SK-N-SH (cell line): ENCODE data around the gene TBL1XR1. TPM values are rescaled to one million over a fixed set of nuclear protein-coding genes. Genes with fewer than 3 reads are reported as not detected.
A peak's percentile ranks its signal among the peaks of the same experiment; 100 is the strongest.

Experiments
- CTCF ChIA-PET: fragments of 300-600, 350-600 bp; formaldehyde crosslinking; extraction: SDS; loops from one replicate; lab custom pipeline; 2021; lab: Yijun Ruan, JAX
- POLR2A ChIA-PET: fragments of 350-600 bp; sonication (Branson Sonifier 250); formaldehyde crosslinking; extraction: SDS; loops from one replicate; lab custom pipeline; 2020; ENCODE audit warnings: antibody characterized with exemption, inconsistent platforms; lab: Yijun Ruan, JAX
- DNase-seq: peaks from one replicate; pipeline ENCODE4 v3.0.0; 2012
- H2AFZ ChIP-seq: fragments of 200-600 bp; sonication (generic); 2 replicates; pipeline ENCODE4 v1.8.1; 2016; ENCODE audit warnings: antibody characterized with exemption, mild to moderate bottlenecking, low read depth
- H3F3A ChIP-seq: fragments of 200-600 bp; sonication (generic); replicated peaks from 2 replicates; pipeline ENCODE3; 2016; ENCODE audit warnings: antibody characterized with exemption, mild to moderate bottlenecking; ENCODE audit not compliant: insufficient read depth
- H3K27ac ChIP-seq, 2 experiments: fragments of 200-500 bp in 1 of 2; fragments of 200-600 bp in 1 of 2; sonication (Bioruptor generic) in 1 of 2; sonication (generic), shearing (Covaris generic) in 1 of 2; 2 replicates each; pipeline versions ENCODE4 v1.5.1 to v1.6.1; 2014 to 2016; ENCODE audit warnings: low read depth in 2 of 2, inconsistent platforms in 1 of 2, low read length in 1 of 2, mild to moderate bottlenecking in 1 of 2, mixed read lengths in 1 of 2
- H3K27me3 ChIP-seq: fragments of 200-600 bp; sonication (generic), shearing (Covaris generic); 2 replicates; pipeline ENCODE4 v1.6.1; 2016; ENCODE audit warnings: mixed run types; ENCODE audit not compliant: insufficient read depth
- H3K36me3 ChIP-seq, 2 experiments: fragments of 200-500 bp in 1 of 2; fragments of 200-600 bp in 1 of 2; sonication (Bioruptor generic) in 1 of 2; sonication (generic) in 1 of 2; replicated peaks in 1 of 2; 2 replicates each; pipeline versions ENCODE3 to v1.5.1; 2014 to 2016; ENCODE audit warnings: low read length in 1 of 2, mild to moderate bottlenecking in 1 of 2; ENCODE audit not compliant: insufficient read depth in 2 of 2, control insufficient read depth in 1 of 2
- H3K4me1 ChIP-seq, 2 experiments: fragments of 200-500 bp in 1 of 2; fragments of 200-600 bp in 1 of 2; sonication (Bioruptor generic) in 1 of 2; sonication (generic), shearing (Covaris generic) in 1 of 2; 2 replicates each; pipeline versions ENCODE4 v1.5.1 to v1.6.1; 2014 to 2016; ENCODE audit warnings: low read depth in 1 of 2, low read length in 1 of 2, mixed run types in 1 of 2; ENCODE audit not compliant: insufficient read depth in 2 of 2, control insufficient read depth in 1 of 2
- H3K4me2 ChIP-seq: fragments of 200-600 bp; sonication (generic), shearing (Covaris generic); 2 replicates; pipeline ENCODE4 v1.6.1; 2017; ENCODE audit warnings: mixed run types
- H3K4me3 ChIP-seq, 2 experiments: fragments of 200-500 bp in 1 of 2; fragments of 200-600 bp in 1 of 2; sonication (Bioruptor generic) in 1 of 2; sonication (generic), shearing (Covaris generic) in 1 of 2; 2 replicates each; pipeline versions ENCODE4 v1.5.1 to v1.8.1; 2014 to 2016; ENCODE audit warnings: low read depth in 2 of 2, inconsistent platforms in 1 of 2, low read length in 1 of 2, mild to moderate bottlenecking in 1 of 2, mixed read lengths in 1 of 2, moderate library complexity in 1 of 2
- H3K79me2 ChIP-seq: fragments of 200-600 bp; sonication (generic); 2 replicates; pipeline ENCODE4 v1.8.1; 2017; ENCODE audit warnings: mild to moderate bottlenecking; ENCODE audit not compliant: insufficient read depth
- H3K9ac ChIP-seq: fragments of 200-600 bp; sonication (generic); 2 replicates; pipeline ENCODE4 v1.6.1; 2017; ENCODE audit warnings: mixed run types
- H3K9me2 ChIP-seq: fragments of 200-600 bp; sonication (generic); 2 replicates; pipeline ENCODE4 v1.6.1; 2017; ENCODE audit warnings: mixed run types
- H3K9me3 ChIP-seq: fragments of 200-600 bp; sonication (generic); 2 replicates; pipeline ENCODE4 v1.6.1; 2017; ENCODE audit warnings: mixed run types, mild to moderate bottlenecking, moderate library complexity
- H4K20me1 ChIP-seq: fragments of 200-600 bp; sonication (generic); 2 replicates; pipeline ENCODE4 v1.6.1; 2017; ENCODE audit warnings: mild to moderate bottlenecking, mixed run types; ENCODE audit not compliant: insufficient read depth
- ELF1 ChIP-seq: IDR thresholded peaks from 2 replicates; pipeline ENCODE4 v1.4.0; 2012
- EZH2phosphoT487 ChIP-seq: fragments of 200-600 bp; sonication (generic); IDR thresholded peaks from 2 replicates; pipeline ENCODE4 v1.6.1; 2017; ENCODE audit warnings: low read depth, mixed run types, mild to moderate bottlenecking, antibody characterized with exemption, moderate library complexity, borderline replicate concordance
- FOXJ3 ChIP-seq: sonication (generic); formaldehyde crosslinking; IDR thresholded peaks from 2 replicates; pipeline ENCODE4 v1.5.1; 2020; ENCODE audit warnings: mild to moderate bottlenecking, missing genetic modification reagents
- GABPA ChIP-seq: IDR thresholded peaks from 2 replicates; pipeline ENCODE4 v1.4.0; 2012; ENCODE audit warnings: low read depth, mild to moderate bottlenecking
- GATA2 ChIP-seq: sonication (generic); formaldehyde crosslinking; IDR thresholded peaks from 2 replicates; pipeline ENCODE4 v1.5.0; 2020; ENCODE audit warnings: mild to moderate bottlenecking, missing genetic modification reagents
- NFIC ChIP-seq: IDR thresholded peaks from 2 replicates; pipeline ENCODE4 v1.4.0; 2012; ENCODE audit warnings: borderline replicate concordance
- NRF1 ChIP-seq: IDR thresholded peaks from 2 replicates; pipeline ENCODE4 v1.6.1; 2012; ENCODE audit warnings: low read depth, mild to moderate bottlenecking, low read length
- RFX5 ChIP-seq: IDR thresholded peaks from 2 replicates; pipeline ENCODE4 v1.6.1; 2012; ENCODE audit warnings: mild to moderate bottlenecking, improper control_type of control experiment, low read length
- SMC3 ChIP-seq: IDR thresholded peaks from 2 replicates; pipeline ENCODE4 v1.6.1; 2012; ENCODE audit warnings: low read depth, low read length, improper control_type of control experiment
- WGBS: methylation state at CpG from one replicate; pipeline ENCODE4 v1.1.6; 2017; ENCODE audit warnings: low lambda C conversion rate; 5-methylcytosine and 5-hydroxymethylcytosine counted together
- polyA plus RNA-seq, 3 experiments: library from polyadenylated mRNA; depleted of rRNA; stranded (reverse); fragments of >200 nt; gene quantifications; 2 replicates each; pipeline ENCODE4 v1.2.3, GENCODE V29; 2012
- TF ChIP-seq, protein P1 (sequence below): fragments of 150-350 bp; IDR thresholded peaks from 2 replicates; pipeline ENCODE4 v1.6.1; 2016; ENCODE audit warnings: mild to moderate bottlenecking, low read depth, low read length
- TF ChIP-seq, protein P2 (sequence below): fragments of 200-600 bp; sonication (generic); IDR thresholded peaks from 2 replicates; pipeline ENCODE4 v1.6.1; 2017; ENCODE audit warnings: antibody characterized with exemption, mild to moderate bottlenecking, moderate library complexity
- TF ChIP-seq, protein P3 (sequence below): IDR thresholded peaks from 2 replicates; pipeline ENCODE4 v1.4.0; 2012; ENCODE audit warnings: low read depth, borderline replicate concordance
- TF ChIP-seq, protein P4 (sequence below): IDR thresholded peaks from 2 replicates; pipeline ENCODE4 v1.4.0; 2012; ENCODE audit warnings: low read depth, borderline replicate concordance

The TBL1XR1 gene
- polyA plus RNA-seq, 1 of the 3 experiments (the other 2 are of a cell fraction) = 20.9 TPM

DNA sequence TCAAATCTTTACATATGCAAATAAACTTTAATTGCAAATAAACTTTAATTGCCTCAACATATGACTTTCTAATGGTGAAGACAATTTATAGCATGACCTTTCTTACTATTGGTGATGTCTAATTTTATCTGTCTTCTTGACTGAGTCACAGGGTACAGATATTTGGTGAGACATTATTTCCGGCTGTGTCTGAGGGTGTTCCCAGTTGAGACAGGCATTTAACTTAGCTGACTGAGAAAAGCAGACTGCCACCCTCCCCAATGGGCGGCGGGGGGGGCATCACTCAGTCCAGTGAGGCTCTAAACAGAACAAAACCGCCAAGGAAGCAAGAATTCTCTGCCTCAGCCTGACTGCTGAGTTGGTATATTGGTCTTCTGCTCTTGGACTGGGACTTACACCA is 160.0 kb downstream of the TBL1XR1 start:
- 0 out of 4 replicates have a peak overlapping the region, but pooled peaks of 1 of the 2 experiments have one; percentile 21 for H3K27ac ChIP-seq
- H3K4me2 ChIP-seq = no peak overlapping the region
- ChIA-PET CTCF (no interaction called here), POLR2A (no interaction called here)
- H3K4me1 ChIP-seq = peaks cover 0 to 3% of the 10 kb centered on the region in 2 experiments; a peak in 2 of 4 replicates
- H3F3A ChIP-seq = peaks cover 17% of the 10 kb centered on the region
- H3K9me3 ChIP-seq = no peaks in the 10 kb centered on the region
- no peak for DNase-seq
- peaks cover 6% of the 10 kb centered on the region; the same call in 1 of the 2 replicates for H3K79me2 ChIP-seq
- peaks cover 66 to 69% of the 10 kb centered on the region in 2 experiments for H3K36me3 ChIP-seq
- H3K9me2 ChIP-seq = no peaks in the 10 kb centered on the region
- no peaks in the 10 kb centered on the region for H3K27me3 ChIP-seq
- no peaks in the 10 kb centered on the region for H4K20me1 ChIP-seq
- TF ChIP-seq RFX5 (no peak), GABPA (no peak)
- WGBS = 74% methylated on average over 4 of the region's 4 CpGs
- H2AFZ ChIP-seq = no peak overlapping the region
- H3K4me3 ChIP-seq = no peak overlapping the region
- H3K9ac ChIP-seq = no peak overlapping the region

DNA sequence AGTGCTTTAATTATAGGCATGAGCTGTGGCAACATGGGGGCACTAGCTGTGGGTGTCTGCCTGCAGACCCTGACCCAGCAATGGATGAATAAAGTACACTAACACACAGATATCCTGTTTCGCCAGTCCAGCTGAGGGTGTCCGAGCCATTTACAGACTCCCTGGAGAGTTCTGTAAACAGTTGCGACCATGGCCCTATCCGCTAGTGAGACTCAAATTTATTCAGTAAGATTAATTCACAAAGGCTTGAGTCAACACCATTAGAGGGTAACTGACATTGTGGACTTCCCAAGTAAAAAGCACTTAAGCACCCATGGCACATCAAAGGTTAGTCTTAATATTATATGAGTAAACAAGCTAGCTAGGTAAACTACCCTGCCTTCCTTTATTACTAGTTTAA is 161.6 kb downstream of the TBL1XR1 start:
- 96% methylated on average over 4 of the region's 4 CpGs for WGBS
- no peaks in the 10 kb centered on the region for H3K27me3 ChIP-seq
- H3K27ac ChIP-seq = no peak overlapping the region
- peaks cover 6% of the 10 kb centered on the region; the same call in 1 of the 2 replicates for H3K79me2 ChIP-seq
- H3K36me3 ChIP-seq = peaks cover 66 to 68% of the 10 kb centered on the region in 2 experiments
- no peaks in the 10 kb centered on the region for H4K20me1 ChIP-seq
- H3K9ac ChIP-seq = no peak overlapping the region
- ChIA-PET POLR2A (interaction anchor here (0.6 kb wide), 1 partner anchor 1010 kb away, joined by 3 read pairs; no protein-coding TSS in a partner anchor), CTCF (interaction anchor here (2.0 to 3.0 kb wide), 2 partner anchors 11 to 15 kb away, joined by 6 to 14 read pairs; no protein-coding TSS in a partner anchor)
- no peak overlapping the region for H3K4me2 ChIP-seq
- H3K9me2 ChIP-seq = no peaks in the 10 kb centered on the region
- peaks cover 17% of the 10 kb centered on the region for H3F3A ChIP-seq
- H3K9me3 ChIP-seq = no peaks in the 10 kb centered on the region
- TF ChIP-seq, protein P1, sequence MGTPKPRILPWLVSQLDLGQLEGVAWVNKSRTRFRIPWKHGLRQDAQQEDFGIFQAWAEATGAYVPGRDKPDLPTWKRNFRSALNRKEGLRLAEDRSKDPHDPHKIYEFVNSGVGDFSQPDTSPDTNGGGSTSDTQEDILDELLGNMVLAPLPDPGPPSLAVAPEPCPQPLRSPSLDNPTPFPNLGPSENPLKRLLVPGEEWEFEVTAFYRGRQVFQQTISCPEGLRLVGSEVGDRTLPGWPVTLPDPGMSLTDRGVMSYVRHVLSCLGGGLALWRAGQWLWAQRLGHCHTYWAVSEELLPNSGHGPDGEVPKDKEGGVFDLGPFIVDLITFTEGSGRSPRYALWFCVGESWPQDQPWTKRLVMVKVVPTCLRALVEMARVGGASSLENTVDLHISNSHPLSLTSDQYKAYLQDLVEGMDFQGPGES = no peak
- no peak overlapping the region for H2AFZ ChIP-seq
- H3K4me1 ChIP-seq = no peaks in the 10 kb centered on the region; a peak in 1 of 4 replicates
- no peak for DNase-seq
- H3K4me3 ChIP-seq = no peak overlapping the region

DNA sequence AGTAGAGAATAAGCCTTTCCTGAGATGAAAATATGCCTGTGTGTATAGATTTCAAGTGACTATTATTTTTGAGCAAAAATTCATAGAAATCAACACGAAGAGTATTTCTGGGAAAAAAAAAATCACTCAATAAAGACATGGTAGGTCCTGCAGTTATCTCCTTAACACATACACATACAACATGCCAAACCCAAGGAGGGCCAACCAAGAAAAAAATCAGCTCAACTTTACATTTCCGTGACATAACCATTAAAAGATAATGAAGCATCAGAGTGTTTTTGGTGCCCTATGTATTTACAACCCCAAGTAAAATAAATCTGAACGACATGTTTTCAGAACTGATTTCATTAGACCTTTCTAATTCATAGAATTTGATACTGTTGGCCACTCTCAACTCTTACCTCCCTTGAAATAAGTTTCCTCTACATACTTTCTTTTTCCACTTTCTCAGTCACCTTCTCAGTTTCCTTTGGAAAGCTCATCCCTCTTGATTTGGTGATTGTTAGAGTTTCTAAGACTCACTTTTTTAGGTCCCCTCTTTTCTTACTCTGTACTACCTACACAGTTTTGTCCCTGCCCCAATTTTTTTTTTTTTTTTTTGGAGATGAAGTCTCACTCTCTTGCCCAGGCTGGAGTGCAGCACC is 162.3 kb downstream of the TBL1XR1 start:
- DNase-seq = no peak
- Histone ChIP-seq H2AFZ (no peak overlapping the region), H3K9me3 (no peaks in the 10 kb centered on the region), H3K4me1 (no peaks in the 10 kb centered on the region; a peak in 1 of 4 replicates), H3K9me2 (no peaks in the 10 kb centered on the region), H3K27me3 (no peaks in the 10 kb centered on the region), H3K36me3 (peaks cover 64 to 70% of the 10 kb centered on the region in 2 experiments), H4K20me1 (no peaks in the 10 kb centered on the region), H3F3A (peaks cover 17% of the 10 kb centered on the region), H3K79me2 (peaks cover 6% of the 10 kb centered on the region; the same call in 1 of the 2 replicates), H3K9ac (no peak overlapping the region), H3K27ac (no peak overlapping the region), H3K4me3 (no peak overlapping the region), H3K4me2 (no peak overlapping the region)
- ChIA-PET POLR2A (interaction anchor here (0.6 kb wide), 1 partner anchor 1011 kb away, joined by 3 read pairs; no protein-coding TSS in a partner anchor), CTCF (interaction anchor here (2.0 to 3.0 kb wide), 2 partner anchors 12 to 15 kb away, joined by 6 to 14 read pairs; no protein-coding TSS in a partner anchor)
- 81% methylated on average over 3 of the region's 3 CpGs for WGBS
- TF ChIP-seq GABPA = no peak
- TF ChIP-seq GATA2 (CRISPR knock-in tag) = no peak
- TF ChIP-seq SMC3 = no peak
- TF ChIP-seq NFIC = no peak
- TF ChIP-seq NRF1 = no peak
- TF ChIP-seq, protein P2, sequence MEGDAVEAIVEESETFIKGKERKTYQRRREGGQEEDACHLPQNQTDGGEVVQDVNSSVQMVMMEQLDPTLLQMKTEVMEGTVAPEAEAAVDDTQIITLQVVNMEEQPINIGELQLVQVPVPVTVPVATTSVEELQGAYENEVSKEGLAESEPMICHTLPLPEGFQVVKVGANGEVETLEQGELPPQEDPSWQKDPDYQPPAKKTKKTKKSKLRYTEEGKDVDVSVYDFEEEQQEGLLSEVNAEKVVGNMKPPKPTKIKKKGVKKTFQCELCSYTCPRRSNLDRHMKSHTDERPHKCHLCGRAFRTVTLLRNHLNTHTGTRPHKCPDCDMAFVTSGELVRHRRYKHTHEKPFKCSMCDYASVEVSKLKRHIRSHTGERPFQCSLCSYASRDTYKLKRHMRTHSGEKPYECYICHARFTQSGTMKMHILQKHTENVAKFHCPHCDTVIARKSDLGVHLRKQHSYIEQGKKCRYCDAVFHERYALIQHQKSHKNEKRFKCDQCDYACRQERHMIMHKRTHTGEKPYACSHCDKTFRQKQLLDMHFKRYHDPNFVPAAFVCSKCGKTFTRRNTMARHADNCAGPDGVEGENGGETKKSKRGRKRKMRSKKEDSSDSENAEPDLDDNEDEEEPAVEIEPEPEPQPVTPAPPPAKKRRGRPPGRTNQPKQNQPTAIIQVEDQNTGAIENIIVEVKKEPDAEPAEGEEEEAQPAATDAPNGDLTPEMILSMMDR = no peak
- TF ChIP-seq RFX5 = no peak
- TF ChIP-seq, protein P3, sequence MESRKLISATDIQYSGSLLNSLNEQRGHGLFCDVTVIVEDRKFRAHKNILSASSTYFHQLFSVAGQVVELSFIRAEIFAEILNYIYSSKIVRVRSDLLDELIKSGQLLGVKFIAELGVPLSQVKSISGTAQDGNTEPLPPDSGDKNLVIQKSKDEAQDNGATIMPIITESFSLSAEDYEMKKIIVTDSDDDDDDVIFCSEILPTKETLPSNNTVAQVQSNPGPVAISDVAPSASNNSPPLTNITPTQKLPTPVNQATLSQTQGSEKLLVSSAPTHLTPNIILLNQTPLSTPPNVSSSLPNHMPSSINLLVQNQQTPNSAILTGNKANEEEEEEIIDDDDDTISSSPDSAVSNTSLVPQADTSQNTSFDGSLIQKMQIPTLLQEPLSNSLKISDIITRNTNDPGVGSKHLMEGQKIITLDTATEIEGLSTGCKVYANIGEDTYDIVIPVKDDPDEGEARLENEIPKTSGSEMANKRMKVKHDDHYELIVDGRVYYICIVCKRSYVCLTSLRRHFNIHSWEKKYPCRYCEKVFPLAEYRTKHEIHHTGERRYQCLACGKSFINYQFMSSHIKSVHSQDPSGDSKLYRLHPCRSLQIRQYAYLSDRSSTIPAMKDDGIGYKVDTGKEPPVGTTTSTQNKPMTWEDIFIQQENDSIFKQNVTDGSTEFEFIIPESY = no peak
- no peak for TF ChIP-seq EZH2phosphoT487
- no peak for TF ChIP-seq ELF1
- TF ChIP-seq, protein P4, sequence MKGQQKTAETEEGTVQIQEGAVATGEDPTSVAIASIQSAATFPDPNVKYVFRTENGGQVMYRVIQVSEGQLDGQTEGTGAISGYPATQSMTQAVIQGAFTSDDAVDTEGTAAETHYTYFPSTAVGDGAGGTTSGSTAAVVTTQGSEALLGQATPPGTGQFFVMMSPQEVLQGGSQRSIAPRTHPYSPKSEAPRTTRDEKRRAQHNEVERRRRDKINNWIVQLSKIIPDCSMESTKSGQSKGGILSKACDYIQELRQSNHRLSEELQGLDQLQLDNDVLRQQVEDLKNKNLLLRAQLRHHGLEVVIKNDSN = no peak
- no peak for TF ChIP-seq FOXJ3 (CRISPR knock-in tag)
